Subcutaneous abdominal adipose tissue (tissue), 5 donors: ENCODE measurements around the gene ACSF2.

ENCODE experiments used
- H3K27ac ChIP-seq: one replicate; pipeline ENCODE4 v1.7.0; 2013; ENCODE audit warnings: low read depth, mild to moderate bottlenecking, inconsistent platforms, low read length, moderate library complexity
- H3K27me3 ChIP-seq, 5 donors: one replicate each; pipeline ENCODE4 v1.7.0; 2013; ENCODE audit warnings: low read length in 5 of 5, inconsistent platforms in 1 of 5; ENCODE audit not compliant: control insufficient read depth in 5 of 5, insufficient read depth in 4 of 5
- H3K36me3 ChIP-seq, 5 donors: one replicate each; pipeline ENCODE4 v1.7.0; 2013; ENCODE audit warnings: low read length in 5 of 5; ENCODE audit not compliant: control insufficient read depth in 5 of 5, insufficient read depth in 5 of 5
- H3K4me1 ChIP-seq, 5 donors: one replicate each; pipeline ENCODE4 v1.7.0; 2013; ENCODE audit warnings: low read length in 5 of 5, mild to moderate bottlenecking in 3 of 5, moderate library complexity in 1 of 5; ENCODE audit not compliant: control insufficient read depth in 5 of 5, insufficient read depth in 5 of 5
- H3K4me3 ChIP-seq, 5 donors: one replicate each; pipeline ENCODE4 v1.7.0; 2013; ENCODE audit warnings: low read length in 5 of 5, low read depth in 1 of 5
- H3K9ac ChIP-seq, 5 donors: one replicate each; pipeline ENCODE4 v1.7.0; 2013; ENCODE audit warnings: low read length in 5 of 5, mild to moderate bottlenecking in 4 of 5, moderate library complexity in 3 of 5
- H3K9me3 ChIP-seq, 5 donors: one replicate each; pipeline ENCODE4 v1.7.0; 2013; ENCODE audit warnings: low read length in 5 of 5; ENCODE audit not compliant: control insufficient read depth in 5 of 5
- donor health status: healthy.
- donor health status: healthy.
- donor health status: healthy.
- donor health status: healthy.
- donor health status: healthy.

The ACSF2 gene

GRCh38 chr17:50495217-50495823 is 69.3 kb downstream of the ACSF2 start:
- H3K27me3 ChIP-seq, result no peaks in the 10 kb centered on the region
- no peaks in the 10 kb centered on the region for H3K36me3 ChIP-seq
- H3K9ac ChIP-seq, result no peak overlapping the region
- H3K27ac ChIP-seq, result no peak overlapping the region
- H3K4me1 ChIP-seq, result no peaks in the 10 kb centered on the region
- H3K9me3 ChIP-seq, result no peaks in the 10 kb centered on the region
- no peak overlapping the region for H3K4me3 ChIP-seq

- no peaks in the 10 kb centered on the region for H3K4me1 ChIP-seq
- H3K36me3 ChIP-seq, result no peaks in the 10 kb centered on the region
- no peaks in the 10 kb centered on the region for H3K9me3 ChIP-seq
- no peak overlapping the region for H3K9ac ChIP-seq
- H3K27ac ChIP-seq, result no peak overlapping the region
- H3K27me3 ChIP-seq, result no peaks in the 10 kb centered on the region
- H3K4me3 ChIP-seq, result no peak overlapping the region
Measured at GRCh38 chr17:50495918-50496317, 69.9 kb downstream of the ACSF2 start.

GRCh38 chr17:50498021-50498874 is 72.2 kb downstream of the ACSF2 start:
- Histone ChIP-seq H3K9ac (no peak overlapping the region), H3K36me3 (no peaks in the 10 kb centered on the region), H3K4me3 (no peak overlapping the region), H3K9me3 (no peaks in the 10 kb centered on the region), H3K27me3 (no peaks in the 10 kb centered on the region), H3K27ac (no peak overlapping the region), H3K4me1 (no peaks in the 10 kb centered on the region)

- Histone ChIP-seq H3K27ac (no peak overlapping the region), H3K4me3 (no peak overlapping the region), H3K36me3 (no peaks in the 10 kb centered on the region), H3K4me1 (no peaks in the 10 kb centered on the region), H3K9ac (no peak overlapping the region), H3K9me3 (no peaks in the 10 kb centered on the region), H3K27me3 (no peaks in the 10 kb centered on the region)
Measured at GRCh38 chr17:50499270-50499669, 73.3 kb downstream of the ACSF2 start.

- no peaks in the 10 kb centered on the region for H3K9me3 ChIP-seq
- no peaks in the 10 kb centered on the region for H3K36me3 ChIP-seq
- no peaks in the 10 kb centered on the region for H3K27me3 ChIP-seq
- H3K4me1 ChIP-seq, result no peaks in the 10 kb centered on the region
- H3K27ac ChIP-seq, result no peak overlapping the region
- no peak overlapping the region for H3K4me3 ChIP-seq
- no peak overlapping the region for H3K9ac ChIP-seq
Measured at GRCh38 chr17:50499721-50500120, 73.7 kb downstream of the ACSF2 start.

GRCh38 chr17:50501054-50501453 is 75.0 kb downstream of the ACSF2 start:
- H3K27me3 ChIP-seq, result no peaks in the 10 kb centered on the region
- H3K4me1 ChIP-seq, result no peaks in the 10 kb centered on the region
- H3K36me3 ChIP-seq, result no peaks in the 10 kb centered on the region
- no peak overlapping the region for H3K4me3 ChIP-seq
- no peak overlapping the region for H3K27ac ChIP-seq
- H3K9me3 ChIP-seq, result no peaks in the 10 kb centered on the region
- no peak overlapping the region for H3K9ac ChIP-seq

- no peak overlapping the region for H3K4me3 ChIP-seq
- H3K9ac ChIP-seq, result no peak overlapping the region
- H3K36me3 ChIP-seq, result no peaks in the 10 kb centered on the region
- no peaks in the 10 kb centered on the region for H3K27me3 ChIP-seq
- peaks cover 0 to 1% (median under 1%) of the 10 kb centered on the region in 5 donors for H3K4me1 ChIP-seq
- no peaks in the 10 kb centered on the region for H3K9me3 ChIP-seq
- no peak overlapping the region for H3K27ac ChIP-seq
Measured at GRCh38 chr17:50502301-50502990, 76.4 kb downstream of the ACSF2 start.

GRCh38 chr17:50505591-50506130 is 79.6 kb downstream of the ACSF2 start:
- no peak overlapping the region for H3K9ac ChIP-seq
- H3K4me1 ChIP-seq, result peaks cover 0 to 17% (median 15%) of the 10 kb centered on the region in 5 donors
- H3K27me3 ChIP-seq, result no peaks in the 10 kb centered on the region
- H3K4me3 ChIP-seq, result no peak overlapping the region
- H3K27ac ChIP-seq, result no peak overlapping the region
- no peaks in the 10 kb centered on the region for H3K9me3 ChIP-seq
- no peaks in the 10 kb centered on the region for H3K36me3 ChIP-seq

GRCh38 chr17:50506298-50506697 is 80.3 kb downstream of the ACSF2 start:
- Histone ChIP-seq H3K27me3 (no peaks in the 10 kb centered on the region), H3K9me3 (no peaks in the 10 kb centered on the region), H3K27ac (no peak overlapping the region), H3K36me3 (no peaks in the 10 kb centered on the region), H3K4me1 (peaks cover 0 to 17% (median 15%) of the 10 kb centered on the region in 5 donors), H3K9ac (no peak overlapping the region), H3K4me3 (no peak overlapping the region)
